HT1080 (cell line): Measurements from ENCODE around the gene FBXO44. TPM values are rescaled to one million over a fixed set of nuclear protein-coding genes. Genes with fewer than 3 reads are reported as not detected.
"Not testable (repeated sequence)": the region's sequence is repeated elsewhere in the genome, so short reads cannot be mapped to it uniquely, and the experiment has no call there.

ENCODE experiments used
- DNase-seq: peaks from one replicate; pipeline ENCODE4 v3.0.0-alpha.2; 2015; ENCODE audit warnings: low read depth
- polyA plus RNA-seq, 2 experiments: library from polyadenylated mRNA; depleted of rRNA; stranded (reverse); fragments of >200 nt; gene quantifications; 2 replicates each; pipeline ENCODE4 v1.2.3, GENCODE V29; 2015
- total RNA-seq: library from RNA; depleted of rRNA; stranded (reverse); fragments of >200 nt; shearing (Covaris generic); gene quantifications from 2 replicates; pipeline ENCODE4 v1.2.3, GENCODE V29; 2014; rRNA removed

FBXO44 gene, protein sequence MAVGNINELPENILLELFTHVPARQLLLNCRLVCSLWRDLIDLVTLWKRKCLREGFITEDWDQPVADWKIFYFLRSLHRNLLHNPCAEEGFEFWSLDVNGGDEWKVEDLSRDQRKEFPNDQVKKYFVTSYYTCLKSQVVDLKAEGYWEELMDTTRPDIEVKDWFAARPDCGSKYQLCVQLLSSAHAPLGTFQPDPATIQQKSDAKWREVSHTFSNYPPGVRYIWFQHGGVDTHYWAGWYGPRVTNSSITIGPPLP
- total RNA-seq = 0.73 and 2.2 TPM in 2 replicates
- polyA plus RNA-seq (2015; cell fraction: cytosol; rRNA removed) = 2.1 and 3.2 TPM in 2 replicates
- 7.6 and 9.4 TPM in 2 replicates for polyA plus RNA-seq (2015; cell fraction: nucleus; rRNA removed)

DNA sequence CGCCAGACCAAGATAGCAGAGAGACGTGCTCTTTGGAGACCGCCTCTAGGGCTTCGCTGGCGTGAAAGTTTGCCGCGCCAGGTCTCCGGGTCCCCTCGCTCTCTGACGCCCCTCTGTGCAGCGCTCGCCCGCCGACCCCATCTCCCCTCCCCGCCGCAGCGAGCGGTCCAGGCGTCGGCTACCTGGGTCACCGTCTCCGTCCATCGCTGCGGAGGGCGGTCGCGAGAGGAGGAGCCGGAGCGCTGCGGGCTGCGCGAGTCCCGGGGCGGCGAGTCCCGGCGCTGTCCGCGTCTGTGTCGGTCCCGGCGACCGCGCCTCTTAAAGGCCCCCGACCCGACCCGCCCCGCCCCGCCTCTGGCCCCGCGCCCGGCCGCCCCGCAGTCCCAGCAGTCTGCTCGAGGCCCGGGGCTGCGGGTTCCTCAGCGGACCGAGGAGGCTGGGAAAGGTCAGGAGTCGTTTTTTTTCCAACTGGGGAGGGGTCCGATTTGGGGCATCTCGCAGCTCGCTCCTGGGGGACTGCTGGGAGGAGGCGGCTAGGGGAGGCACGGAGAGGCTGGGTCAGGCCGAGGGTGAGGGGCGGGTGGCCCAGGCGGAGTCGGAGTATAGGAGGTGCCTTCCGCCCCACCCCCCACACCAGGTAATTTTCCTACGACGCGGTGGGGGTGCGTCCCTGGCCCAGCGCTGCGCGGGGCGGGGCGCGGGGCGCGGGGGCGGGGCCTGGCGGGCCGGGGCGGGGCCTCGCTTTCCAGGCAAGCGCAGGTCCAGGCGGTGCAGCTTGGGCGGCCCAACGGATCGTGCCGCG lies at the start of gene FBXO44, which contains the start of gene FBXO2:
TSS of gene FBXO44 (plus strand) at position 741 of the 802 bp plus-strand sequence. CDS start 959 bp downstream, outside the sequence.
TSS of gene FBXO2 (minus strand) at position 293 of the 802 bp plus-strand sequence. CDS start at position 204, 89 bp downstream.
- DNase-seq = no peak

DNA sequence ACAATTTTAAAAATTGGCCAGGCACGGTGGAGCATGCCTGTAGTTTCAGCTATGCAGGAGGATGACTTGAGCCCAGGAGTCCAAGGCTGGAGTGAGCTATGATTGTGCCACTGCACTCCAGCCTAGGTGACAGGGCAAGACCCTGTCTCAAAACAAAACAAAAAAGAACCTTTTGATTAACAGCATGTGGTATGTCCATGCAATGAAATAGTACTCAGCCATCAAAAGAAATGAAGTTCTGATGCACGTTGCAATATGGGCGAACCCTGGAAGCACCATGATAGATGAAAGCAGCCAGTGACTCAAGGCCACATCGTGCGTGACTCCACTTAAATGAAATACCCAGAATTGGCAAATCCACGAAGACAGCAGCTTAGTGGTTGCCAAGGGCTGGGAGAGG lies 47.9 kb upstream of the FBXO44 start:
- no peak for DNase-seq

- DNase-seq = not testable (repeated sequence)
These were observed 46.0 kb upstream of the FBXO44 start for GRCh38 chr1:11608596-11609130.

DNA sequence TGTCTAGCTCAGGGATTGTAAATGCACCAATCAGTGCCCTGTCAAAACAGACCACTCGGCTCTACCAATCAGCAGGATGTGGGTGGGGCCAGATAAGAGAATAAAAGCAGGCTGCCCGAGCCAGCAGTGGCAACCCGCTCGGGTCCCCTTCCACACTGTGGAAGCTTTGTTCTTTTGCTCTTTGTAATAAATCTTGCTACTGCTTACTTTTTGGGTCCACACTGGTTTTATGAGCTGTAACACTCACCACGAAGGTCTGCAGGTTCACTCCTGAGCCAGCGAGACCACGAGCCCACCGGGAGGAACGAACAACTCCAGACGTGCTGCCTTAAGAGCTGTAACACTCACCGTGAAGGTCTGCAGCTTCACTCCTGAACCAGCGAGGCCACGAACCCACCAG lies 45.3 kb upstream of the FBXO44 start:
- not testable (repeated sequence) for DNase-seq

GRCh38 chr1:11610629-11611180 lies 44.0 kb upstream of the FBXO44 start:
- DNase-seq = no peak

- no peak for DNase-seq
These were observed 42.9 kb upstream of the FBXO44 start for GRCh38 chr1:11611638-11612327.

GRCh38 chr1:11613347-11613746 lies 41.3 kb upstream of the FBXO44 start:
- no peak for DNase-seq

DNA sequence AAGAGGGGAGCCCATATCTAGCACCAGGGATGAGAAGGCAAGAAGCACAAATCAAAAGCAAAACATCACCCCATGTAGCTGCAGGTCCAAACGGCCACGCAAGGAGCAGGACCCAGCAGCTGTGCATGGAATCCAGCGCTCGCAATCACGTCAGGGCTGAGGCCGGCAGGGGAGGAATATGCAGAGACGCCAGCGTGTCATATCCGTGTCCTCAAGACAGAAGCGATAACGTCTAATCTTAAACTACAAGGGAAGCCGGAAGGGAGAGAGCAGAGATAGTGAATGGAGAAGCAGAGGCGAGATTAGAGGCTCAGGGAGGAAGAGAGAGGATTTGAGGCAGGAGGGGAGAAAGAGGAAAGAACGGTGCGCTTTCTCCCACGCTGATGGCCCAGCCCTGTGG lies 39.6 kb upstream of the FBXO44 start:
- DNase-seq = no peak

- DNase-seq = no peak
These were observed 37.9 kb upstream of the FBXO44 start for GRCh38 chr1:11616766-11617165.

DNA sequence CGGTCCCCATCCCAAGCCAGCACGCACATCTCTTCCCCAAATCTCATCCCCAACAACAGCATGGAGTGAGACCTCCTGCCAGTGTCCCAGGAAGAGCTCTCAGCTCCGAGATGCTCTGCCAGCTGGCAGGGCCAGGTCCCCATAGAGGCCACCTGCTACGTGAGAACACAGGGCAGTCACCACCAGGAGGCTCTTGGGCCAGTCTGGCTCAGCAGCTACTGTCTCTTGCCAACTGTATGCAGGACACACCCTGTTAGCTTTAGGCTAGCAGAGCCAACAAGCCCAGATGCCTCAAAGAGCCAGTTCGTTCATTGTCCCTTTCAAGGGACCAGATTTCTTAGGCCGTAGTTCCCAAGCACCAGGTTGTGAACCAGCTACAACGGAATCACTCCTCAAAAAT lies 37.4 kb upstream of the FBXO44 start:
- DNase-seq = no peak

DNA sequence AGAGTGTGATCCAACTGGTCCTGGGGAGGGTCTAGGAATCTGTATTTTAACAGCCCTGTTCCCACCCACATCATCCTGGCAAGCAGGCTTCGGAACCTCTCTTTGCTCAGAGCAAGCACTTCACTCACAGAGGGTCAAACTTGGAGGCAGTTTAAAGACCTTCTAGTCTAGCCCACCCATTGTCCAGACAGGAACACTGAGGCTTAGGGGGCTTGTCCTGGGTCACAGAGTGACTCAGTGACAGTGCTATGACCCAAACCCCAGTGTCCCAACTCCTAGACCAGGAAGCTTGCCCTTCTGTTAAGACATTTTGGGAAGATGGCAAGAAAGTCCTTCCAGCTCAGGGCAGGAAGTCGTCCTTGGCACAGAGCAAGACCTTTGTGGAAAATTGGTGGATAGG lies 36.9 kb upstream of the FBXO44 start:
- no peak for DNase-seq

DNA sequence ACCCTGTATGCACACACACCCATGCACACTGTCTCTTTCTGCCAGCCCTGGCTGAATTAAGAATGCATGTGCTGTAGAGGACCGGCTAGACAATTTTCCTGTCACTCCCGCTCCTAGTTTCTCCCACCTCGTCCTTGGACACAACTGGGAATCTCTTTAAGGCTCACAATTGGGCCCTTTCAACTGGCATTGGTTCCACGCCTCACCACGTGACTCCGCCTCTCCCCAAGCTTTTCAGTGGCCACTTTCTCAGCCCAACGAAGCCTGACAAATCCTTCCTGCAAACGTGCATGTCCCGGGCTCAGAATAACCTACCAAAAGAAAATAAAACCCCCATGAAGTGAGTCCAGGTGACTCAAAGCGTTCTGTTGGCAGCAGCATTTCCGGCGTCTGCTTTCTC lies 34.3 kb upstream of the FBXO44 start:
- DNase-seq = no peak

- no peak for DNase-seq
These were observed 33.8 kb upstream of the FBXO44 start for GRCh38 chr1:11620924-11621323.

DNA sequence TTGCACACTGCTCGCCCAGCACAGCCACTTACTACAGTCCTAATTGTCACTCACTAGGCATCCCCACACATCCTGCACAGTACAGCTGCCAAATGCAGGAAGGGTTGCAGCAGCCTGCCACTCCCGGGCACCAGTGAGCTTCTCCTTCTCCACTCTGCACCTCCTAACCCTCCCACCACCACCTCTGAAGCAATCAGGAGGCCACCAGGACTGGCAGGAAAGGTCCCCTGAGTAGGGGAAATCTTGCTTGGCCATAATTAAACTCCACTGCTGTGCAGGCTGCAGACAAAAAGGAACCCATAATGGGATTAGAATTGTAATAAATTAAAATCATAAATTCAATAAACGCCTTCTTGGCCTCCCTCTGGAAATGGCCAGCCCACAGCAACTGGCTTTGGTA lies 32.3 kb upstream of the FBXO44 start:
- no peak for DNase-seq

DNA sequence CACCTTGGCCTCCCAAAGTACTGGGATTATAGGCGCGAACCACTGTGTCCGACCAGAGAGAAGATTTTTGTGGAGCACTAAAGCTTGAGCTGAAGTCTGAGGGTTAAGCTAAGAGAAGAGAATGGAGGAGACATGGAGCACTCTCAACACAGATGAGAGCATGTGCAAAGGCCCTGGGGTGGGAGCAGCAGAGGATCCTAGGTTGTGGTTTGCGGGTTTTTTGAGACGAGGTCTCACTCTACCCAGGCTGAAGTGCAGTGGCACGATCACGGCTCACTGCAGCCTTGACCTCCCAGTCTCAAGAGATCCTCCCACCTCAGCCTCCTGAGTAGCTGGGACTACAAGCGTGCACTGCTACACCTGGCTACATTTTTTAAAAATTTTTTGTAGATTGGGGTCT lies 31.0 kb upstream of the FBXO44 start:
- DNase-seq = no peak

- no peak for DNase-seq
These were observed 28.1 kb upstream of the FBXO44 start for GRCh38 chr1:11626551-11626950.

- DNase-seq = no peak
These were observed 25.9 kb upstream of the FBXO44 start for GRCh38 chr1:11628767-11629166.

DNA sequence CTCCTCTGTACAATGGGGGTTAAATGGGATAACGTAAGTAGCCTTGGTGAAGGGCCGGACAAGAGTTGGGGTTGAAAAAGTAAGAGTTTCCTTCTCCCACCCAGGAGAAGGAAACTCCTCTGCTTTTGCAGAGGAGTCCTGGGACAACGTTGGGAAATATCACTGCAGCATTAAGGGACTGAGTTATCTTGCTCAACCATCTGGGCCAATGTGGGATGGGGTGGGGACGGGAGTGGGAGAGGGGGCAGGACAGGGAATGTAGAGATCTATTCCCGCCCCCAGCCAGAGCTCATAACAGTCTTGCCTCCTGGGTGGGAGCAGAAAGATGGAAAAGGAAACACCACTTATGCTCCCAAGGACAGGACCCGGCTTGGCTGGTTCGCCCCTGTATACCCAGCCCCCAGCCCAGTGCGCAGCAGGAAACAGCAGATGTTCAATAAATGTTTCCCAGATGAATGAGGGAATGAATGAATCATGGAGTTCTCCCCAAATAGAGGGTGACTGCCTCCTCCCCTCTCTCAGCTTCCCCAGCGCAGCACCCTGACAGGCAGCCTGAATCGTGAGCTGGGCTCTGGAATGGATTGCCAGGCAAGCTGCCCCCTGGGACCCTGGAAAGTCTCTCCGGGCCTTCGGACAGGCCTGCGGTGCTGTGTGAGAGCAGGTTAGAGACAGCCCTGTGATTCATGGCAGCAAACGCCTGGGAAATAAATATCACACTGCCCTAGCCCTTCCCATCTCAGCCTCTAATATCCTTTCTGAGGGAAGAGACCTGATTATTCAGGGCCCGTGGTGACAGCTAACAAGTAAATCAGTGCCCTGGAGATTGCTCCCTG lies 25.3 kb upstream of the FBXO44 start:
- no peak for DNase-seq

GRCh38 chr1:11634365-11635192 lies 20.1 kb upstream of the FBXO44 start:
- DNase-seq = no peak
